Testis (tissue), 2 donors: Measurements from ENCODE around the gene TBC1D13.

ENCODE experiments used
- CTCF ChIP-seq, 3 experiments: fragments of 450-650 bp in 2 of 3; fragments of 200-600 bp in 1 of 3; sonication (generic) in 1 of 3; IDR thresholded peaks; one replicate each; pipeline ENCODE4 v1.5.1; 2016 to 2019; ENCODE audit warnings: antibody characterized with exemption in 3 of 3, mild to moderate bottlenecking in 2 of 3, moderate library complexity in 1 of 3
- POLR2A ChIP-seq: fragments of 450-650 bp; IDR thresholded peaks from one replicate; pipeline ENCODE4 v1.6.1; 2017; ENCODE audit warnings: antibody characterized with exemption, mild to moderate bottlenecking, moderate library complexity

GRCh38 chr9:128841694-128842492 is 54.8 kb downstream of the TBC1D13 start:
- TF ChIP-seq POLR2A = no peak
- TF ChIP-seq CTCF (IDR thresholded peaks at IDR 0.05) = no peak
